ENCODE measurements around the gene TNFRSF12A.

- TF ChIP-seq CTCF (IDR thresholded peaks at IDR 0.05), result no peak
- TF ChIP-seq POLR2A (IDR thresholded peaks at IDR 0.05), result no peak
Measured at GRCh38 chr16:3059723-3060242, 39.6 kb downstream of the TNFRSF12A start.
